Measurements from ENCODE around the gene TRIM56. TPM values are rescaled to one million over a fixed set of nuclear protein-coding genes. Genes with fewer than 3 reads are reported as not detected.

The TRIM56 gene
- total RNA-seq, 1 experiment from 2014 or later, result 23.1 TPM

- ChIA-PET POLR2A (no interaction called here), CTCF (interaction anchor here (1.9 to 3.1 kb wide), 2 partner anchors 8 to 10 kb away, joined by 13 to 21 read pairs; no protein-coding TSS in a partner anchor)
- H3K4me3 Mint-ChIP-seq, result no peak overlapping the region
- peaks cover 13% of the 10 kb centered on the region for H3K4me1 Mint-ChIP-seq
- ATAC-seq, result no peak
- TF ChIP-seq ZNF532 (CRISPR knock-in tag; IDR thresholded peaks at IDR 0.05; ENCODE audit: borderline replicate concordance), result no peak
- no peak for TF ChIP-seq ZNF512 (CRISPR knock-in tag; IDR thresholded peaks at IDR 0.05; ENCODE audit: borderline replicate concordance)
- TF ChIP-seq NR2C2 (CRISPR knock-in tag; IDR thresholded peaks at IDR 0.05), result no peak
- no peak for TF ChIP-seq ZNF121 (CRISPR knock-in tag; IDR thresholded peaks at IDR 0.05)
- TF ChIP-seq TEAD1 (CRISPR knock-in tag; IDR thresholded peaks at IDR 0.05), result no peak
- TF ChIP-seq USF1 (CRISPR knock-in tag; IDR thresholded peaks at IDR 0.05), result no peak
- TF ChIP-seq ZNF671 (CRISPR knock-in tag; IDR thresholded peaks at IDR 0.05), result no peak
- TF ChIP-seq ZNF317 (CRISPR knock-in tag; IDR thresholded peaks at IDR 0.05; ENCODE audit: borderline replicate concordance, low read depth), result no peak
- no peak overlapping the region for H3K27ac Mint-ChIP-seq
- peaks cover 10% of the 10 kb centered on the region for H3K9me3 Mint-ChIP-seq
- DNase-seq (ENCODE audit: low spot score), result no peak
- H3K27me3 Mint-ChIP-seq (ENCODE audit: low read depth), result no peaks in the 10 kb centered on the region
- H3K36me3 Mint-ChIP-seq, result peaks cover 18% of the 10 kb centered on the region
Observed at GRCh38 chr7:101087334-101088068, 2.2 kb downstream of the TRIM56 start.

GRCh38 chr7:101088069-101088425 is 2.8 kb downstream of the TRIM56 start:
- Mint-ChIP-seq H3K27ac (no peak overlapping the region), H3K9me3 (peaks cover 10% of the 10 kb centered on the region), H3K27me3 (ENCODE audit: low read depth) (no peaks in the 10 kb centered on the region), H3K36me3 (peaks cover 23% of the 10 kb centered on the region), H3K4me1 (peaks cover 13% of the 10 kb centered on the region), H3K4me3 (no peak overlapping the region)
- DNase-seq (ENCODE audit: low spot score), result no peak
- ChIA-PET CTCF (interaction anchor here (1.9 kb wide), 1 partner anchor 11 kb away, joined by 13 read pairs; no protein-coding TSS in a partner anchor), POLR2A (no interaction called here)
- no peak for ATAC-seq
- TF ChIP-seq ZNF425 (CRISPR knock-in tag; conservative IDR thresholded peaks at IDR 0.05) (no peak), E2F5 (CRISPR knock-in tag; IDR thresholded peaks at IDR 0.05) (no peak), MAX (CRISPR knock-in tag; IDR thresholded peaks at IDR 0.05) (no peak), AR (CRISPR knock-in tag; IDR thresholded peaks at IDR 0.05) (no peak), ZNF396 (CRISPR knock-in tag; IDR thresholded peaks at IDR 0.05; ENCODE audit: borderline replicate concordance) (no peak), TEAD4 (CRISPR knock-in tag; IDR thresholded peaks at IDR 0.05) (no peak), IRF2 (CRISPR knock-in tag; IDR thresholded peaks at IDR 0.05; ENCODE audit: borderline replicate concordance, low read depth) (no peak), ATF3 (CRISPR knock-in tag; conservative IDR thresholded peaks at IDR 0.05) (no peak), SOX15 (CRISPR knock-in tag; IDR thresholded peaks at IDR 0.05) (no peak), ATF2 (CRISPR knock-in tag; IDR thresholded peaks at IDR 0.05; ENCODE audit: borderline replicate concordance, low read depth) (no peak), OVOL2 (CRISPR knock-in tag; IDR thresholded peaks at IDR 0.05; ENCODE audit: borderline replicate concordance) (no peak)
